ENCODE data around the gene LRRC57.

DNA sequence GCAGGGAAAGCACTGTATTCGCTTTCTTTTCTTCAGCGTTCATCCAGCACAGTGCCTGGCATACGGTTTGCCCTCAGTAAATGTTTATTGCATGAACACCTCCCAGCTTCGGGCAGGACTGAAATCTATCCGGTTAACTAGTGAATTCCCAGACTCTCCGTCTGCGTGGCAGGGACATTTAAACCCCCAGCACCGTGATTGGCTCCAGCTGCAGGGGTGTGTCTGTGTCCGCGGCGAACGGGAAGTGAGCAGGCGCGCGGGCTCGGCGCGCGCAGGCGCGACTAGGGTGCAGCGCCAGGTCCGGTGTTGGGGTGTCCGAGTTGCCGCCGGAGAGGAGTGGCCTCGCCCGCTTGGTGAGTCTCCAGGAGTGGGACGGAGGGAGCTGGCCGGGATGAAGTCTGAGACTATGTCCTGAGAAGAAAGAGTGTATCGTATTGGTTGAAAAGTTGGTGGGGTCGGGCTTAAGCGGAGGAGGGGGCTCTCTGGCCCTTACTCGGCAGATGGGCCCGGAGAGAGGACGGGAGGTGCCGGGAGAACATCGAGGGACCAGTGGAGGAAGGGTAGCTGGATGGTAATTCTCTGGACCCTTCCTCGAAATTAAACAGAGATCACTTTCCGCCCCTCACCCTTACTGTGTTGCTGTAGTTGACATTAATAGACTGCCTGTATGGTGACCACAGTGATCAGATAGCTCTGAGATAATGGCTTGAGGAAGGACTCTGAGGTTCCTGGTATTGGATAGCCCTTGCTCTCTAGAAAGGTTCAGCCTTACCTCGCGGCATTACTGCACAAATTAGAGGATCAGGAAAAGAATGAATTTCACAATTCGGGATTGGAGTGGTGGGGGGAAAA, 53.0 kb downstream of the LRRC57 start, which contains the start of gene SNAP23:
- TF ChIP-seq, protein P1, sequence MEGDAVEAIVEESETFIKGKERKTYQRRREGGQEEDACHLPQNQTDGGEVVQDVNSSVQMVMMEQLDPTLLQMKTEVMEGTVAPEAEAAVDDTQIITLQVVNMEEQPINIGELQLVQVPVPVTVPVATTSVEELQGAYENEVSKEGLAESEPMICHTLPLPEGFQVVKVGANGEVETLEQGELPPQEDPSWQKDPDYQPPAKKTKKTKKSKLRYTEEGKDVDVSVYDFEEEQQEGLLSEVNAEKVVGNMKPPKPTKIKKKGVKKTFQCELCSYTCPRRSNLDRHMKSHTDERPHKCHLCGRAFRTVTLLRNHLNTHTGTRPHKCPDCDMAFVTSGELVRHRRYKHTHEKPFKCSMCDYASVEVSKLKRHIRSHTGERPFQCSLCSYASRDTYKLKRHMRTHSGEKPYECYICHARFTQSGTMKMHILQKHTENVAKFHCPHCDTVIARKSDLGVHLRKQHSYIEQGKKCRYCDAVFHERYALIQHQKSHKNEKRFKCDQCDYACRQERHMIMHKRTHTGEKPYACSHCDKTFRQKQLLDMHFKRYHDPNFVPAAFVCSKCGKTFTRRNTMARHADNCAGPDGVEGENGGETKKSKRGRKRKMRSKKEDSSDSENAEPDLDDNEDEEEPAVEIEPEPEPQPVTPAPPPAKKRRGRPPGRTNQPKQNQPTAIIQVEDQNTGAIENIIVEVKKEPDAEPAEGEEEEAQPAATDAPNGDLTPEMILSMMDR (IDR thresholded peaks at IDR 0.05; ENCODE audit: low read depth, low read length, missing input control): no peak
- TF ChIP-seq YY1 (IDR thresholded peaks at IDR 0.05) (peak; percentile 81), RXRA (IDR thresholded peaks at IDR 0.05) (peak in 1 of 2 donors; percentile 7)
- TF ChIP-seq, protein P2, sequence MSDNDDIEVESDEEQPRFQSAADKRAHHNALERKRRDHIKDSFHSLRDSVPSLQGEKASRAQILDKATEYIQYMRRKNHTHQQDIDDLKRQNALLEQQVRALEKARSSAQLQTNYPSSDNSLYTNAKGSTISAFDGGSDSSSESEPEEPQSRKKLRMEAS (IDR thresholded peaks at IDR 0.05): peak; percentile 81
- TF ChIP-seq, protein P3, sequence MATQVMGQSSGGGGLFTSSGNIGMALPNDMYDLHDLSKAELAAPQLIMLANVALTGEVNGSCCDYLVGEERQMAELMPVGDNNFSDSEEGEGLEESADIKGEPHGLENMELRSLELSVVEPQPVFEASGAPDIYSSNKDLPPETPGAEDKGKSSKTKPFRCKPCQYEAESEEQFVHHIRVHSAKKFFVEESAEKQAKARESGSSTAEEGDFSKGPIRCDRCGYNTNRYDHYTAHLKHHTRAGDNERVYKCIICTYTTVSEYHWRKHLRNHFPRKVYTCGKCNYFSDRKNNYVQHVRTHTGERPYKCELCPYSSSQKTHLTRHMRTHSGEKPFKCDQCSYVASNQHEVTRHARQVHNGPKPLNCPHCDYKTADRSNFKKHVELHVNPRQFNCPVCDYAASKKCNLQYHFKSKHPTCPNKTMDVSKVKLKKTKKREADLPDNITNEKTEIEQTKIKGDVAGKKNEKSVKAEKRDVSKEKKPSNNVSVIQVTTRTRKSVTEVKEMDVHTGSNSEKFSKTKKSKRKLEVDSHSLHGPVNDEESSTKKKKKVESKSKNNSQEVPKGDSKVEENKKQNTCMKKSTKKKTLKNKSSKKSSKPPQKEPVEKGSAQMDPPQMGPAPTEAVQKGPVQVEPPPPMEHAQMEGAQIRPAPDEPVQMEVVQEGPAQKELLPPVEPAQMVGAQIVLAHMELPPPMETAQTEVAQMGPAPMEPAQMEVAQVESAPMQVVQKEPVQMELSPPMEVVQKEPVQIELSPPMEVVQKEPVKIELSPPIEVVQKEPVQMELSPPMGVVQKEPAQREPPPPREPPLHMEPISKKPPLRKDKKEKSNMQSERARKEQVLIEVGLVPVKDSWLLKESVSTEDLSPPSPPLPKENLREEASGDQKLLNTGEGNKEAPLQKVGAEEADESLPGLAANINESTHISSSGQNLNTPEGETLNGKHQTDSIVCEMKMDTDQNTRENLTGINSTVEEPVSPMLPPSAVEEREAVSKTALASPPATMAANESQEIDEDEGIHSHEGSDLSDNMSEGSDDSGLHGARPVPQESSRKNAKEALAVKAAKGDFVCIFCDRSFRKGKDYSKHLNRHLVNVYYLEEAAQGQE (IDR thresholded peaks at IDR 0.05): peak; percentile 94
- TF ChIP-seq, protein P4, sequence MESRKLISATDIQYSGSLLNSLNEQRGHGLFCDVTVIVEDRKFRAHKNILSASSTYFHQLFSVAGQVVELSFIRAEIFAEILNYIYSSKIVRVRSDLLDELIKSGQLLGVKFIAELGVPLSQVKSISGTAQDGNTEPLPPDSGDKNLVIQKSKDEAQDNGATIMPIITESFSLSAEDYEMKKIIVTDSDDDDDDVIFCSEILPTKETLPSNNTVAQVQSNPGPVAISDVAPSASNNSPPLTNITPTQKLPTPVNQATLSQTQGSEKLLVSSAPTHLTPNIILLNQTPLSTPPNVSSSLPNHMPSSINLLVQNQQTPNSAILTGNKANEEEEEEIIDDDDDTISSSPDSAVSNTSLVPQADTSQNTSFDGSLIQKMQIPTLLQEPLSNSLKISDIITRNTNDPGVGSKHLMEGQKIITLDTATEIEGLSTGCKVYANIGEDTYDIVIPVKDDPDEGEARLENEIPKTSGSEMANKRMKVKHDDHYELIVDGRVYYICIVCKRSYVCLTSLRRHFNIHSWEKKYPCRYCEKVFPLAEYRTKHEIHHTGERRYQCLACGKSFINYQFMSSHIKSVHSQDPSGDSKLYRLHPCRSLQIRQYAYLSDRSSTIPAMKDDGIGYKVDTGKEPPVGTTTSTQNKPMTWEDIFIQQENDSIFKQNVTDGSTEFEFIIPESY (IDR thresholded peaks at IDR 0.05): peak; percentile 79
